ENCODE data around the gene IFNLR1. TPM values are rescaled to one million over a fixed set of nuclear protein-coding genes. Genes with fewer than 3 reads are reported as not detected.

Gene IFNLR1
- polyA plus RNA-seq, 1 donor from 2014 or later, result 11.5 TPM

GRCh38 chr1:24108334-24109165 lies 78.5 kb downstream of the IFNLR1 start:
- peaks cover 0 to 4% (median 2%) of the 10 kb centered on the region in 3 donors for H3K4me1 Mint-ChIP-seq
- H3K9me3 Mint-ChIP-seq, result no peaks in the 10 kb centered on the region
- no peaks in the 10 kb centered on the region for H3K36me3 Mint-ChIP-seq
- no peak overlapping the region for H3K27ac Mint-ChIP-seq
- peaks cover 13% of the 10 kb centered on the region for H3K27me3 Mint-ChIP-seq
- peak overlapping the region in 1 of 4 donors; percentile 39 for H3K4me3 Mint-ChIP-seq

GRCh38 chr1:24107462-24108138 lies 79.5 kb downstream of the IFNLR1 start:
- no peak overlapping the region for H3K4me3 Mint-ChIP-seq
- no peaks in the 10 kb centered on the region for H3K36me3 Mint-ChIP-seq
- no peak overlapping the region for H3K27ac Mint-ChIP-seq
- H3K27me3 Mint-ChIP-seq, result peaks cover 6% of the 10 kb centered on the region
- peaks cover 0 to 2% (median 2%) of the 10 kb centered on the region in 3 donors for H3K4me1 Mint-ChIP-seq
- H3K9me3 Mint-ChIP-seq, result no peaks in the 10 kb centered on the region

GRCh38 chr1:24105368-24106160 lies 81.5 kb downstream of the IFNLR1 start:
- Mint-ChIP-seq H3K36me3 (no peaks in the 10 kb centered on the region), H3K4me1 (no peaks in the 10 kb centered on the region), H3K27me3 (no peaks in the 10 kb centered on the region), H3K4me3 (no peak overlapping the region), H3K27ac (no peak overlapping the region), H3K9me3 (no peaks in the 10 kb centered on the region)

- no peaks in the 10 kb centered on the region for H3K27me3 Mint-ChIP-seq
- H3K4me3 Mint-ChIP-seq, result no peak overlapping the region
- no peaks in the 10 kb centered on the region for H3K36me3 Mint-ChIP-seq
- no peaks in the 10 kb centered on the region for H3K9me3 Mint-ChIP-seq
- H3K27ac Mint-ChIP-seq, result no peak overlapping the region
- no peaks in the 10 kb centered on the region for H3K4me1 Mint-ChIP-seq
These were observed 82.2 kb downstream of the IFNLR1 start for GRCh38 chr1:24104854-24105253.

Other genes with a start within 250 kb of the IFNLR1 start
- 143 TPM for gene PNRC2, start 227.5 kb downstream of the IFNLR1 start, polyA plus RNA-seq
- gene SRSF10, start 207.0 kb downstream of the IFNLR1 start, polyA plus RNA-seq, result 116 TPM
- gene MYOM3, start 75.2 kb downstream of the IFNLR1 start, polyA plus RNA-seq, result not detected
- gene IL22RA1, start 44.1 kb downstream of the IFNLR1 start, polyA plus RNA-seq, result not detected
- not detected for gene GRHL3, start 132.1 kb upstream of the IFNLR1 start, polyA plus RNA-seq
- 5.8 TPM for gene STPG1, start 226.5 kb upstream of the IFNLR1 start, polyA plus RNA-seq
- 36.3 TPM for gene NIPAL3, start 228.5 kb upstream of the IFNLR1 start, polyA plus RNA-seq